Kidney glomerular epithelial cell (primary cell): ENCODE measurements around the gene EFCAB8.

ENCODE experiments used
- DNase-seq: peaks from one replicate; lab custom pipeline; 2025; lab: John Stamatoyannopoulos, UW

EFCAB8 gene

GRCh38 chr20:33007376-33008335 is 148.9 kb downstream of the EFCAB8 start, which contains the start of gene BPIFB2:
TSS of gene BPIFB2 (plus strand) at chr20:33007704. CDS start at chr20:33008575, 871 bp downstream.
- no peak for DNase-seq

GRCh38 chr20:33008336-33009213 is 149.9 kb downstream of the EFCAB8 start:
- DNase-seq, result no peak

- DNase-seq, result no peak
Measured at GRCh38 chr20:33009214-33010132, 150.8 kb downstream of the EFCAB8 start.

GRCh38 chr20:33010133-33010504 is 151.4 kb downstream of the EFCAB8 start:
- no peak for DNase-seq

- no peak for DNase-seq
Measured at GRCh38 chr20:33010674-33011449, 152.1 kb downstream of the EFCAB8 start.
